AG20443 (cell line): ENCODE data around the gene RBM19.

Source experiments
- DNase-seq: peaks from one replicate; pipeline ENCODE4 v3.0.0; 2012; ENCODE audit warnings: low spot score, mixed read lengths

Gene RBM19

DNA sequence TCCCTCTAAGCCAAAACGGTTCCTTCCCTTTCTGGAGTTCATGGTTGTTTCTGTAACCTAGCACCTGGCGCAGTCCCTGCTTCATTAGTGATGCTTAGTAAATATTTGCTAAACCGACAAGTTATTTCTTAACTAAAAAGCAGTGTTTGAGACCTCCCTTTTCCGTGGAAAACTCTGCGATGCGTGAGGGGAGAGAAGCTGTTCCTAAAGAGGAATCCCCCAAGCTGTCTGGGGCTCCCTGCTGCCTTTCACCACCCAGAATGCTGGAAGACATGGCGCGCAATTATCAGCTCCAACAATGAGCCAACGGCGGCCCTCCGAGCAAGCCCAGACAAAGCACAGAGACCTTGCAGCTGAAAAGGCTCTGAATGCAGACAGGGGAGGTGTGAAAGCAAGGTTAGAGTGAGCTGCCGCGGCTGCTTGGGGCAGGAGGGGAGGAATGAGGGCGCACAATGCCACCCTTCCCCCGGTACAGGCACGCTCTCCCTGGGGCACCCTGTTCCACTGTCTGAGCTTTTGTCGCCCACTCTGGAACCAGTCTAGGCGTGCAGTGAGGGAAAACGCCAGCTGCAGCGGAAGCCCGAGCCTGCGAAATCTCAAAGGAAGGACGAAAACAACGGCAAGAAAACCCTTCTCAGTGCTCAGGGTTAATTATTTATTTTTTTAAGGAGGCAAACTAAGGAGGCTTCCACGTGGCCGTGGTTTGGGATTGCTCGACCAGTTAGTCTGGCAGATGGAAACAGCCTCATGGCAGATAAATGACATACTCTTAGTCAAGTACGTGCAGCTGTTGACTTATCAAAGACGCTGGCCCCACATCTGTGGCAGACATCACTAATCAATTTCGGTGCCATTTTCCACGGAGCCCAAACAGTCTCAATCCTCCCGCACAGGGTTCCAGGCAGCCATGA, 66.3 kb downstream of the RBM19 start:
- DNase-seq = no peak

DNA sequence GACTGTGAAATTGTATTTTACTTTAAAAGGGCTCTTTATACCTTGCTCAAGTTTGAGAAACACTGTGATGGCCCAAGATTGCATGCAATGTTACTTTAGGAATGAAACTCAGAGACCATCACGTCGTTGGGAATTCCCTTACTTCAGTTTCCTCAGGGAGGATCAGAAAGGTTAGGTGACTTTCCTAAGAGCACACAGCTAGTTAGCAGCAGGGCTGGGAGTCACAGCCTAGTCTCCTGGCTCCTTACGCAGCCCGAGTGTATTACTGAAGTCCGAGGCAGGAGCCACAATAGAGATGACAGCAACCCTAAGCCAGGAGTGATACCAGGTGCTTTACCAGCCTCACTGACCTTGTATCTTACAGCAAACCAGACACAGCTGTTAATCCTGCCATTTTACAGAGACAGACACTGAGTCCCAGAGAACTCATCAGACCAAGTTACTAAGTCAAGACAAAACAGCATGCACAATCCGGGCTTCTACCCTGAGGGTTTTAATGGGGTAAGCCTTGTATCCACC, 67.0 kb downstream of the RBM19 start:
- DNase-seq = no peak

DNA sequence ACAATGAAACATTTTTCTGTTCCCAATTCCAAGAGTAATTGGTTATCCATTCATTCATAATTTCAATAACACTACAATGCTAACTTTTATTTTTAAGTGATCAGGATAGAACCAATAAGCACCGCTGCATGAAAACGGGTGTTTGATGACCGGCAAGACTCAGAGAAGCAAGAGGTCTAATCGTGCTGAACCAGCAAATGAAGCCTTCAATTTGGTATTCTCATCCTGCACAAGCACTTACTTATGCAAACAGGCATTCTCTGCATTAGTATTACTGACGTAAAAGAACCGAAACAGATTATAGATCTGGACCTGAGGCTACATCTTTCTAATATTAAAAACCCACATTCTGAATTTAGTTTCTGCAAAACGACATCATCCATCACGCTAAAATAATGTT, 67.7 kb downstream of the RBM19 start:
- no peak for DNase-seq

DNA sequence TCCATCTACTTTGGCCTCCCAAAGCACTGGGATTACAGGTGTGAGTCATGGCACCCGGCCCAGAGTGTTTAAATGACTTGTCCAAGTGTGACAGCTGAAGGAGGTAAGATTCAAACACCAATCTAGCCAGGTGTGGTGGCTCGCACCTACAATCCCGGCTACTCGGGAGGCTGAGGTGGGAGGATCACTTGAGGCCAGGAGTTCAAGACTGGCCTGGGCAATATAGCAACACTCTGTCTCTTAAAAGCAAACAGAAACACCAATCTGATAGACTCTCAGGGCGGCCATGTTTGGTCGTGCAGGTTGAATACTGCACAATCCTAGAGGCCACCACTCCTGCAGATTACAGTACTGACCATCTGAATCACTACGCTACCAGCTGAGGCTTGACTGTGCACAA, 68.7 kb downstream of the RBM19 start:
- no peak for DNase-seq

DNA sequence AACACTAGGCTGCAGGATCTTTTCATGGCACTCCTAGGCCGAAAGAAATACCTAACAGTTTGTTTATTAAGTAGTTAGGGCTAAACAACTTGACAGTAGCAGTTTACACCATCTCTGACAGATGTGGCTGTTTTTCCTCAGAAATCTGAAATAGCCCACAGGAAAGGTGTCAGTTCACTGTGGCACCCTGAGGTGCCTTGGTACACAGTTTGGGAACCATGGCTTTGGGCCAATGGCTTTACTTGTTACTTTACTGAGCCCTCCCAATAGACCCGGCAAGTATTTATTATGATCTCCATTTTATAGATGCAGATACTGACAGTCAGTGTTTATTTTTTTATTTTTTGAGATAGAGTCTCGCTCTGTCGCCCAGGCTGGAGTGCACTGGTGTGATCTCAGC, 69.3 kb downstream of the RBM19 start:
- no peak for DNase-seq

DNA sequence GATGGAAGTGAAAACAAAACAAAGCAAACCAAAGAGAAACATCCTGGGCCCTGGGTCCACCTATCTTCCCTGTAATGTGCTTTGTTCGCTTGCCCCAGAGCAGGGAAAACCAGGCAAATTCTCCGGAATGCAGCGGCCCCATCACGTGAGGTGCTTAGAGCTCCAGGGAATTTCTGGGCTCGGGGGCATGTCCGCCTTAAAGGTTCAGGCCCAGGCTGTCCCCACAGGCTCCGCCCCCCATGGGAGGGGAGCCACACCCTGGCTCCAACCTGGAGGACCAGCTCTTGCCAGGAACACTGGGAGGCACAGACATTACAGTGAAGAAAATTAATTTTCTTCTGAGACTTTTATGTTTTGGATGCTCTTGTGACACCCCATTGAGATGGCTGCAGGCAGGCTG, 69.9 kb downstream of the RBM19 start:
- DNase-seq = no peak

DNA sequence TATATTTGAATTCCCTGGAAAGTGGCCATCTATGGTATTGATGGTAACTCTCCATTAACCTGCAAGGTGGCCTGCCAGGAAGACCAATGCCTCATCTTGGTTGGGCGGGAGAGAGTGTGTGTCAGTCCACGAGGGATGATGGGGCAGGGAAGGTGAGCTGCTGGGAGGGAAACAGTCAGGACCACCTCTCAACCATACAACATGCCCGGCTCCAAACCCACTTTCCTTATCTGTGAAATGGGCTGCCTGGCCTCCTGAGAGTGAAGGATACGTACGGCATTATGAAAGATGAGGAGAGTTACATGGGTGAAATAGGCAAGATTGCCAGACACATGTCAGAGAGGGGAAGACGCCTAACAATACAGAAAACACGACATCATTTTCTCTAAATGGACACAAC, 70.9 kb downstream of the RBM19 start:
- DNase-seq = no peak

DNA sequence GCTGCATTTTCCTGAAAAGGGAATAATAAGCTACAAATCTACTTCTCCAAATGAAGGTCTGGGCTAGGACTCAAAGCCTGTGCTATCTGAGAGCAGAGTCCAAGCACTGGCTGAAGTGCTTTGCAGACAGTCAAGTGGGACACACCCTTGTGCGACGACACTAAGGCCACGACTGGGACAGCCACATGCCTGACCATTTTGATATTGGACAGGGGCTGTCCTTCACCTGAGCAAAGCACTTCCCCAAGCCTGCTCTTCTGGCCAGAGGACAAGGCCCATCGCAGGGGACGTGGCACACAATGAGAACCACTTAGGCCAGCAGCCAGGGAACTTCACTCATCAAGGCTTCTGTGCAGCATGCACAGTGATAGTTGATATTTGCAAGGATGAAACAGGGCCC, 71.4 kb downstream of the RBM19 start:
- no peak for DNase-seq

DNA sequence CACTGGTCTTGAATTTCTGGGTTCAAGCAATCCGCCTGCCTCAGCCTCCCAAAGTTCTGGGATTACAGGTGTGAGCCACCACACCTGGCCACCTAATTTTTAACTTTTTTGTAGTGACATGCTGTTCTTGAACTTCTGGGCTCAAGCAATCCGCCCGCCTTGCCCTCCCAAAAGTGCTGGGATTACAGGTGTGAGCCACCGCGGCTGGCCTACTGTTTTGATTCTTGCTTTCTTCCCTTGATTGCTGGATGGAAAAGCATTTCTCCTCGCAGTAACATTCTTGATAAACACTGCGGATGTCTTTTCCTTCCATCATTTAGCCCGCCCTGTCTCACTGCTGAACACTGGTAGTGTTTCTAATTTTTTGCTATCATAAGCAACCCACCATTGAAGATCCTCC, 72.9 kb downstream of the RBM19 start:
- no peak for DNase-seq

DNA sequence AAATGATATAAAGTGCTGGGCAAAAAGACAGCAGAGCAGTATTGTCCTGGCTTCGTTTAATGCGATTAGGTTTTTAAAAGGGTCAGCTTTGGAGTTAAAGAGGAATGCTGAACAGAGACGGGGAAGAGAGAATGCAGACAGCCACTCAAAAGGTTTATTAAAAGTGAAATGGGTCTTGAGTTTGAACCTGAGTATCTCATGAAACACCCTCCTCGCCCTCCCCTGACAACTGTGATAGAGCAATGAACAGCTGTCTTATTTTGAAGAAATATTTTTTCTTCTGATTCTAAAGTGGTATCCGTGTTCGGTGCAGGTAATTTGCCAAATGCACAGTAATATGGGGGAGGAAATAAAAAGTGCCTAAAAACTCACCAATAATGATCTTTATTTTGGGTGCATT, 73.6 kb downstream of the RBM19 start:
- no peak for DNase-seq

DNA sequence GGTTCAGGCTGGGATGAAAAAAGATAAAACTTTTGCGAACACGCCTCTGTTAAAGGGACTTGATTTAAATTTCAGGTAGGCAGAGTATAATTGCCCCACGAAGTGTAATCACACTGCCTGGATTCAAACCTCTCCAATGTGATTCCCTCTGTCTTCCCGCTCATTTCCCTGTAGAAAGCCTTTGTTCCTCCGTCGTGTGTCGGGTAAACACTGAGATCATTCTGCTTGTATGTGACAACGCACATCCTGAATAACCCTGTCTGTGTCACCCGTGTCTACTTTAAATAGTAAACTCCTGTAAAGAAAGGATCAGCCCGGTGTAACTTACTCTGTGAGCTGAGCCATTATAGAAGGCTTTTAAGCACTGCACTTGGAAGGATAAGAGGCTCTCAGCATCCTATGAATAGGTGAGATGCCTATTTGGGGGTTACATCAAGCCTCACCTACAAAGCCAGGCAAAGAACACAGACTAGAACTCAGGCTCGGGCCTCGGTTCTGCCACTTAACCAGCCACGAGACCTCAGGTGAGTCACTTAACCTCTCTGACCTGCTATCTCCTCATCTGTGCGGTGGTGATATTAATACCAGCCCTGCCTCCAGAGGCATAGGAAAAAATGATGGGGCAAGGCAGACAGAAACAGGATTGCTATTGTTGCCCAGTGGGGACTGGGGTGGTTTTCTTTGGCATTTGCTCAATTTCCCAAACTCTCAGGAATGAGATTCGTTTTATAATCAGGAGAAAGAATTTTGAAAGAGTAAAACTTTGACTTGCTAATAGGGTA, 74.2 kb downstream of the RBM19 start:
- DNase-seq = no peak

DNA sequence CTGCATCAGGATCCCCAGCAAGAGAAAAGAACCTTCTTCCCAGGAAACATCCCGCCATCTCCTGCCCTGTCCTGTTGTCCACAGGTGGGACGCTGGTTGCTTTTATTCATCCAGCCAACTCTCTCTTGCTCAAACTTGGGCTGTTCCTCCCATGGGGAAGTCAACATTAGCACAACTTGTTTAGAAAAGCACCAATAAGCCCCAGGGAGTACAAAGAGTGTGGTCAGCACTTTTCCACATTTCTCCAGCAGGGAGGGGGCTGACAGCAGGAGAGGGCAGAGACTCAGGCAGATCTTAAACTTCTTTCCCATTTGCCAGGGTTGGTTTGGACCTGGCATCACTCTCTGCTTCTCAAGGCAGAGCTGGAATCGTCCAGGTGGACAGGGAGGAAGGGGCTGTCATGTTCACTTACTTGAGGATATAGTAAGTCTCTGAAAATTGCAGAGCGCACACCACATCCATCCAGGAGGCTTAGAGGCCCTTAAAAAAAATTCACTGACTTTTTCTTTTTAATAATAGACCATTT, 74.9 kb downstream of the RBM19 start:
- DNase-seq = no peak

DNA sequence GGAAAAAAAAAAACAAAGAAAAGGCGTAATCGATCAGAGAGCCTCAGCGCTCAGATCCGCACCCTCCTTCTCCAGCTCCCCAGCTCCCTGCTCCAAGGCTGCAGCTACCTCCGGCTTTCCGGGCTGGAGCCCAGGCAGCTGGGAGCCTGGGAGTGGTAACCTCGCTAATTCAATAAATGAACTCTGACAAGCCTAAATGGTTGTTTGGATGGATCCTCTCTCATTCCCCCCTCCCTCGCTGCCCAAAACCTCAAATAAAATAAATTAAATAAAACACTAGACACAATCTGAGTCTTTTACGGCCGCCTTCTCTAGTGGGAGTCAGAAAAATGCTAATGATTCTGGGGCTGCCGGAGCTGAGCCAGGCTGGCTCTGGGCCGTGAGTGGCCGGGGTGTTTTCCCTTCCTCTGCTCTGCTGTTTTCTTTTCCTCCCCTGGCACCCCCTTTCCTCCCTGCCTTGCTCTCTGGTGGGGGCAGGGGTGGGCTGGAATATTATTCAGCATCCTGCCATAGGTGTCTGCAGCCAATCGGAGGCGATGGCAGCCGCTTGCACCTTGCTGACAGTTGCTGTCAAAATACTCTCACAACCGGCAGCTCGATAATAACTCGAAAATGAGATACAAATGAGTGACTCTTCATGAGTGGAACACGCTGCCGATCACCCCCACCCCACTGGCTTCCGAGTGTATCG, 76.1 kb downstream of the RBM19 start:
- peak; percentile 57 for DNase-seq

DNA sequence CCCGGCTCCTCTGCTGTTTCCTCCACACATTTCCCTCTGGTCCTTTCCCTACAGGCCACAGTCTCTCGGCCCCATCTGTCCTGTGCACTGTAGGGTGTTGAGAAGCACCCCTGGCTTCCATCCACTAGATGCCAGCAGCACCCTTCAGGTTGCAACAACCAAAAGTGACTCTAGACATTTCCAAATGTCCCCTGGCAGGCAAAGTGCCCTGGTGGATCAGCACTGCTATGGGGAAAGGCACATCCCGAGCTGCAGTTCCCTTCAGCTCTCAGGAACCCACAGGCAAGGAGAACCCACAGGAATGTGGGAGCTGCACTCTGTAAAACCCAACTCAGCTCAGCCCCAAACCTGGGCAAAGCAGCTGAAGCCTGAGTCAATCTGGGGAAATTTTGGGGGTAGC, 77.0 kb downstream of the RBM19 start:
- DNase-seq = peak; percentile 85

DNA sequence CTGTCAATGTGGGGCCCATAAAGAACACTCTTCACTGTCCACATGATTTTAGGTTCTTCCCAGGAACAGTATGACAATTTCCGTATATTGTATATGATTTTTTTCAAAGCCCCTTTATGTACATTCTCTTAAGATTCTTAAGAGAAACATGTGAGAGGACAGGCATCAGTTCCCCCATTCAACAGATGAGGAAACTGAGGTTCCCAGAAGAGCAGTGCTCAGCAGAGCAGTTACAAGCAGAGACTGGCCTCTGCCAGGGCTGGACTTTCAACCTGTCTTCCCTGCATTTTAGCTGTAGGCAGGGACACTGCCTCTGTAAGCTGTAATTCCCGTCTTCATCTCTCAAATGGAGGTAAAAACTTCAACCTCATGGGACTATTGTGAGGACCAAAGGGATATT, 77.7 kb downstream of the RBM19 start:
- no peak for DNase-seq

DNA sequence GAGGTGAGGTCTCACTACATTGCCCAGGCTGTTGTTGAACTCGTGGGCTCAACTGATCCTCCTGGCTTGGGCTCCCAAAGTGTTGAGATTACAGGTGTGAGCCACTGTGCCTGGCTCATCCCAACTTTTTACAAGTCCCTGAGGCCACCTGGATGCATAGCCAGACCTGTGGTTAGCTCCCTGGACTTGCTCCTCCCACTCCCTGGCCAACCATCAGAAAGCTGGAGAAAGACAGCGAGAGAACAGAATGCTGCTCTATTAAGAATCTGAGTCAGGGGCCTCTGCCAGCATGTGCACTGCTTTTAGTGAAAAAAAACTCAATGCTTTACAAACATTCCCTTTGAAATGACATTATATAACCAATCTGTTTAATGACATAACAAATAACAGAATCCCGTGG, 78.2 kb downstream of the RBM19 start:
- no peak for DNase-seq

DNA sequence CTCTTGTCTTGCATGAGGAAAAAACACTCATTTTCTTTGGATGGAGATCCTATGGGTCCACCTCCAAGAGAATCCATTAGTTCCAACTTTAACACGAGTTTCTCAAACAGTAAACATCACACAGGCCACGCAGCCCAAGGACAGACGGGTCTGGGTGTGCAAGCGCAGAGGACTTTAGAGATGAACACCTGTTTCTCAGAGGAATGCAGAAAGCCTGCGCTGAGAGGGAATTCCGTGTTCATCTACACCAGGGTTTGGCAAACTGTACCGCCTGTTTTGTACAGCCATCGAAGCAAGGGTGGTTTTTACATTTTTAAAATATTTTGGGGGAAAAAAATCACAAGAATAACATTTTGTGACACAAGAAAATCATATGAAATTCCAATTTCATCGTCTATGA, 79.4 kb downstream of the RBM19 start:
- no peak for DNase-seq

DNA sequence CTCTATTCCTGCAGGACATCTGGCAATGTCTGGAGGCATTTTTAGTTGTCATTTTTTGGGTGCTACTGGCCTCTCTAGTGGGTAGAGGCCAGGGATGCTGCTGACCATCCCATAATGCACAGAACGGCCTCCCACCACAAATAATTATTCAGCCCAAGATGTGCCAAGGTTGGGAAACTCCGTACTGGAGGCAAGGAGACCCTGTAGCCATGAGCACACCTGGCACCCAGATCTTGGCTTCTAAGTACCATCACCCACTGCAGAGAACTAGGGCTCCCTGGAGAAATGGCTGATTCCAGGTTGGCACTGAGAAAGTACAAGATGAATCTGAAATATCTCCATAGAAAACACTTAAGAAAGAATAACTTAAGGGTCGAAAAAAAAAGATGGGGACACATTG, 81.7 kb downstream of the RBM19 start:
- no peak for DNase-seq

DNA sequence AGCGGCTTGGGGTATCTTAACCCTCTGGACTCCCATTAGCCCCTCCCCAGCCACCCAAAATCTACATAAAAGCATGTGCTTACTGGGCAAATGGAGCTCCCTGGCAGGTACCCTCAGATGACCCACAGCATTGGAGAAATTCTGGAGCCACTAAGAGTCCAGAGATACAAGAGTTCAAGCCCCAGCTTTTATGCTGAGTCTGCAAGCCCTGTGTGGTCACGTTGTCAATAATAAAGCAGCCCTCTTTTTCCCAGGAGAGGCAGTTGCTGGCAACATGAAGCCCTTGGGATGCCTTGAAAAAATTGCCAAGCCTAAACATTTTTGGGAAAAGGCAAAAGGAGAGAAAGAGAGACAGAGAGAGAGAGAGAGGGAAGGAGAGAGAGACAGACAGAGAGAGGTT, 83.4 kb downstream of the RBM19 start:
- DNase-seq = no peak

DNA sequence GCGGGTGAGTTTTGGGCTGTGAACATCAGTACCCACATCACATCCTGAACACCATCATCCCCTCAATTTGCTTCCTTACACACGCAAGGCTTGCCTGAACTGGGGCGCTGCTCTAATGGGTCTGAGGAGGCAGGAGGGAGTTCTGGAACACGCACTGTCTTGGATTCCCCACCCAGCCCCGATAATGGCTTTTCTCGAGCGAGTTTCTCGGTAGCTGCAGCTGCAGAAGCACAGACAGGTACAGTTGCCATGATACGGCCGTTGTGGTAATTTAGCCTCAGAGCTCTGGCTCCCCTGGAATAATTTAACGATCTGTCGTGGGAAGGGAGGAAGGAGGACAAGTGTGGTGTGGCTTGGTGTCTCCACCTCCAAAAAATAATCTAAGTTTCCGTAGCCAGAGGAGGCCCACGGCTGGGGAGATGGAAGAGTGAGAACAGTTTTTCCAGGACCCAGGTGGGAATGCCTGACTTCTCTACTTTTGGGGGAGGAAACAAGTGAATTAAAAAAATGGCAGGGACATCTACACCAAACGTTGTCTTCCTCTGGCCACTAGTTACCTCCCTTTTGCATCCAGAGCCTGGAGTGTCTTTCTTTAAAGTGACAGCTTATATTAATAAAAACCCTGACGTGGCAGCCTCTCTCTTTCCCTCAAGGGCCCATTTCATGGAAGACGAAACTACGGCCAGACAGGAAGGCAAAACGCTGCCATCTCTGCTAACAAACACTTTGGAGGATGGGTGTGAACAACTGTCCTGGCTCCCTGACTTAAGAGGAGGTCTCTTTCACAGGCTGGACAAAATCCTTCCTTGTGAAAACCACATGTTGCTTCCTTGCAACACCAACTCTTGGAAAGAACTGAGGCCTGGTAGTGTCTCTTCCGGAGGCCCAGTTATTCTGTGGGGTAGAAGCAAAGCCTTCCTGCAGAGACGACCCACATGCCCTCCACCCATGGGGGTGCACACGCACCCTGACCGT, 84.8 kb downstream of the RBM19 start:
- no peak for DNase-seq

DNA sequence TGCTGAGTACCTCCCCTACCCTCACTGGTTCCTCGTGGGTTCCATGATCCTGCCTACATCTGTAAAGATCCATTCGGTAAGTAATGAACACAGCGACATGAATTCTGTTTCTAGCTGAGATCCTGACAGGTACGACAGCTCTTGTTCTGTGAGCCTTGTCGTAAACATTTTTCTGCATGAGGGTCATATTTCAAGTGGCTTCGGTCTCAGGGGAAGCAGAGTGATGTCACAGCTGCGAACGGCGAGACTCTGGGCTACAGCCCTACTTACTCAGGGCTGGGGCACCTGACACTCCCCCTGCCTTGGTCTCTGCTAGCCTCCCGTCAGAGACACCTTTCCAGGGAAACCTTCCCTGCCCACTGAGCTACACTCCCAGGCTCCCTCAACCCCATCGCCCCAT, 85.8 kb downstream of the RBM19 start:
- no peak for DNase-seq
